HEK293 (cell line): ENCODE data around the gene THEM5.

Source experiments
- CTCF ChIA-PET: fragments of 350-600 bp; formaldehyde crosslinking; extraction: SDS; loops from one replicate; lab custom pipeline; 2021; ENCODE audit warnings: antibody characterized with exemption; lab: Yijun Ruan, JAX
- POLR2A ChIA-PET: fragments of 300-600 bp; formaldehyde crosslinking; extraction: SDS; loops from one replicate; lab custom pipeline; 2020; ENCODE audit warnings: antibody characterized with exemption, inconsistent platforms; lab: Yijun Ruan, JAX
- H3K27ac ChIP-seq: fragments of 200-500 bp; sonication (Bioruptor generic); 2 replicates; pipeline ENCODE4 v1.5.1; 2014; ENCODE audit warnings: low read depth, low read length, control low read depth, inconsistent platforms; ENCODE audit errors: extremely low read depth
- H3K36me3 ChIP-seq, 2 experiments: fragments of 200-500 bp in 1 of 2; sonication (Bioruptor generic) in 1 of 2; 1 replicate in 1 of 2; 2 replicates in 1 of 2; pipeline ENCODE4 v1.5.1; 2014 to 2017; ENCODE audit warnings: inconsistent platforms in 2 of 2, low read length in 2 of 2; ENCODE audit not compliant: control insufficient read depth in 2 of 2, insufficient read depth in 1 of 2
- H3K4me1 ChIP-seq: fragments of 200-500 bp; sonication (Bioruptor generic); 2 replicates; pipeline ENCODE4 v1.5.1; 2014; ENCODE audit warnings: mild to moderate bottlenecking, low read length, inconsistent platforms; ENCODE audit not compliant: control insufficient read depth, insufficient read depth
- H3K4me3 ChIP-seq: 2 replicates; pipeline ENCODE4 v1.5.1; 2011; ENCODE audit warnings: low read depth, mild to moderate bottlenecking, control low read depth, low read length, moderate library complexity
- H3K9me3 ChIP-seq: fragments of 200-500 bp; sonication (Bioruptor generic); 2 replicates; pipeline ENCODE4 v1.5.1; 2014; ENCODE audit warnings: low read depth, low read length, inconsistent platforms; ENCODE audit not compliant: control insufficient read depth, insufficient read depth
- CTCF ChIP-seq: fragments of 450-650 bp; formaldehyde crosslinking; IDR thresholded peaks from 2 replicates; pipeline ENCODE4 v1.5.1; 2016; ENCODE audit warnings: missing biosample characterization, missing genetic modification characterization
- HIC1 ChIP-seq: fragments of 450-650 bp; formaldehyde crosslinking; IDR thresholded peaks from 2 replicates; pipeline ENCODE4 v1.5.1; 2016; ENCODE audit warnings: missing biosample characterization, missing genetic modification characterization
- HOXD13 ChIP-seq: sonication (generic); formaldehyde crosslinking; IDR thresholded peaks from 2 replicates; pipeline ENCODE4 v1.8.0; 2022; ENCODE audit warnings: missing genetic modification reagents, borderline replicate concordance
- MZF1 ChIP-seq: fragments of 450-650 bp; formaldehyde crosslinking; IDR thresholded peaks from 2 replicates; pipeline ENCODE4 v1.5.1; 2017; ENCODE audit warnings: missing biosample characterization, missing genetic modification characterization, borderline replicate concordance
- PRDM4 ChIP-seq: fragments of 450-650 bp; formaldehyde crosslinking; IDR thresholded peaks from 2 replicates; pipeline ENCODE4 v1.5.1; 2017; ENCODE audit warnings: missing biosample characterization, missing genetic modification characterization
- SETDB1 ChIP-seq: IDR thresholded peaks from one replicate; pipeline ENCODE4 v1.6.1; 2017; ENCODE audit warnings: mild to moderate bottlenecking, low read length, moderate library complexity, mixed read lengths; ENCODE audit not compliant: insufficient read length
- ZBTB17 ChIP-seq: fragments of 450-650 bp; formaldehyde crosslinking; IDR thresholded peaks from 2 replicates; pipeline ENCODE4 v1.5.1; 2016; ENCODE audit warnings: missing biosample characterization, missing genetic modification characterization
- ZNF121 ChIP-seq: fragments of 450-650 bp; formaldehyde crosslinking; IDR thresholded peaks from 2 replicates; pipeline ENCODE4 v1.5.1; 2016; ENCODE audit warnings: missing biosample characterization, missing genetic modification characterization
- ZNF175 ChIP-seq: fragments of 450-650 bp; formaldehyde crosslinking; IDR thresholded peaks from 2 replicates; pipeline ENCODE4 v1.5.1; 2016; ENCODE audit warnings: missing biosample characterization, missing genetic modification characterization
- ZNF19 ChIP-seq: fragments of 450-650 bp; formaldehyde crosslinking; IDR thresholded peaks from 2 replicates; pipeline ENCODE4; 2016; ENCODE audit warnings: missing biosample characterization, missing genetic modification characterization, low read depth
- ZNF23 ChIP-seq: fragments of 450-650 bp; formaldehyde crosslinking; IDR thresholded peaks from 2 replicates; pipeline ENCODE4 v1.5.1; 2016; ENCODE audit warnings: missing biosample characterization, missing genetic modification characterization, borderline replicate concordance
- ZNF449 ChIP-seq: fragments of 450-650 bp; formaldehyde crosslinking; IDR thresholded peaks from 2 replicates; pipeline ENCODE4 v1.5.1; 2017; ENCODE audit warnings: missing biosample characterization, mild to moderate bottlenecking, missing genetic modification characterization, moderate library complexity
- ZNF473 ChIP-seq: fragments of 450-650 bp; formaldehyde crosslinking; IDR thresholded peaks from 2 replicates; pipeline ENCODE4 v1.5.1; 2017; ENCODE audit warnings: missing biosample characterization, missing genetic modification characterization
- ZNF513 ChIP-seq: fragments of 450-650 bp; IDR thresholded peaks from 2 replicates; pipeline ENCODE4 v1.5.1; 2018; ENCODE audit warnings: missing biosample characterization, missing genetic modification characterization
- ZNF555 ChIP-seq: fragments of 450-650 bp; formaldehyde crosslinking; conservative IDR thresholded peaks from 2 replicates; pipeline ENCODE4 v1.5.1; 2017; ENCODE audit warnings: missing biosample characterization, mild to moderate bottlenecking, missing genetic modification characterization, inconsistent platforms
- ZNF623 ChIP-seq: fragments of 450-650 bp; formaldehyde crosslinking; IDR thresholded peaks from 2 replicates; pipeline ENCODE4 v1.5.1; 2016; ENCODE audit warnings: missing biosample characterization, missing genetic modification characterization
- ZNF658 ChIP-seq: fragments of 450-650 bp; formaldehyde crosslinking; IDR thresholded peaks from 2 replicates; pipeline ENCODE4; 2016; ENCODE audit warnings: missing biosample characterization, missing genetic modification characterization
- ZSCAN4 ChIP-seq: fragments of 450-650 bp; formaldehyde crosslinking; IDR thresholded peaks from 2 replicates; pipeline ENCODE4 v1.5.1; 2017; ENCODE audit warnings: missing biosample characterization, missing genetic modification characterization

Gene THEM5

GRCh38 chr1:151868486-151868885 is 15.0 kb upstream of the THEM5 start (continued):
- TF ChIP-seq ZNF449 (tag by site-specific recombination) (no peak), ZNF473 (tag by site-specific recombination) (no peak), SETDB1 (no peak), ZNF555 (tag by site-specific recombination) (no peak), HOXD13 (CRISPR knock-in tag) (no peak), ZNF175 (tag by site-specific recombination) (no peak), ZNF23 (tag by site-specific recombination) (no peak)

GRCh38 chr1:151867765-151868411 is 14.4 kb upstream of the THEM5 start:
- CTCF ChIA-PET = interaction anchor here (0.6 kb wide), 1 partner anchor 140 kb away, joined by 4 read pairs; no protein-coding TSS in a partner anchor
- Histone ChIP-seq H3K27ac (no peak overlapping the region), H3K4me3 (no peak overlapping the region), H3K4me1 (no peaks in the 10 kb centered on the region), H3K36me3 (no peaks in the 10 kb centered on the region), H3K9me3 (no peaks in the 10 kb centered on the region)
- POLR2A ChIA-PET = no interaction called here
- TF ChIP-seq ZNF19 (no peak), MZF1 (tag by site-specific recombination) (peak; percentile 86; the same call in 1 of the 2 replicates), HIC1 (tag by site-specific recombination) (no peak)

- no peaks in the 10 kb centered on the region for H3K9me3 ChIP-seq
- no peaks in the 10 kb centered on the region for H3K4me1 ChIP-seq
- no peak overlapping the region for H3K4me3 ChIP-seq
- H3K27ac ChIP-seq = no peak overlapping the region
- ChIA-PET CTCF (interaction anchor here (0.6 kb wide), 1 partner anchor 1973 kb away, joined by 3 read pairs; no protein-coding TSS in a partner anchor), POLR2A (no interaction called here)
- TF ChIP-seq ZNF121 (tag by site-specific recombination) (0 out of 2 replicates have a peak, but pooled peaks have one; percentile 12), ZNF513 (tag by site-specific recombination) (peak; percentile 72), ZBTB17 (tag by site-specific recombination) (no peak)
- no peaks in the 10 kb centered on the region for H3K36me3 ChIP-seq
Observed at GRCh38 chr1:151867321-151867720, 13.8 kb upstream of the THEM5 start.

GRCh38 chr1:151864411-151864810 is 10.9 kb upstream of the THEM5 start:
- H3K4me1 ChIP-seq = no peaks in the 10 kb centered on the region
- H3K4me3 ChIP-seq = no peak overlapping the region
- H3K9me3 ChIP-seq = no peaks in the 10 kb centered on the region
- POLR2A ChIA-PET = no interaction called here
- no peaks in the 10 kb centered on the region for H3K36me3 ChIP-seq
- H3K27ac ChIP-seq = no peak overlapping the region
- CTCF ChIA-PET = interaction anchor here (0.5 to 0.7 kb wide), 2 partner anchors 18 to 68 kb away, joined by 3 read pairs; no protein-coding TSS in a partner anchor
- no peak for TF ChIP-seq ZNF658 (tag by site-specific recombination)
- no peak for TF ChIP-seq CTCF (tag by site-specific recombination)
- no peak for TF ChIP-seq PRDM4
- no peak for TF ChIP-seq ZNF623 (tag by site-specific recombination)
- TF ChIP-seq ZSCAN4 (tag by site-specific recombination) = no peak
- no peak for TF ChIP-seq ZNF121 (tag by site-specific recombination)
